HG03064 (cell line): ENCODE results near the gene RAB20.
"Not testable (repeated sequence)": the region's sequence is repeated elsewhere in the genome, so short reads cannot be mapped to it uniquely, and the experiment has no call there.

Source experiments
- ATAC-seq: cut with Tn5 transposase; IDR thresholded peaks from one replicate; pipeline ENCODE4 v1.9.1; 2021; ENCODE audit warnings: low read depth; ENCODE audit not compliant: unreplicated experiment

RAB20 gene

GRCh38 chr13:110512198-110512740 lies 49.3 kb downstream of the RAB20 start:
- ATAC-seq, result no peak

- no peak for ATAC-seq
Measured at GRCh38 chr13:110511509-110512181, 49.9 kb downstream of the RAB20 start.

- ATAC-seq, result no peak
Measured at GRCh38 chr13:110509971-110510786, 51.3 kb downstream of the RAB20 start.

GRCh38 chr13:110509478-110509926 lies 52.0 kb downstream of the RAB20 start:
- no peak for ATAC-seq

- ATAC-seq, result no peak
Measured at GRCh38 chr13:110507678-110508381, 53.7 kb downstream of the RAB20 start.

- ATAC-seq, result no peak
Measured at GRCh38 chr13:110506859-110507566, 54.5 kb downstream of the RAB20 start.

- no peak for ATAC-seq
Measured at GRCh38 chr13:110506396-110506795, 55.1 kb downstream of the RAB20 start.

- no peak for ATAC-seq
Measured at GRCh38 chr13:110505594-110505993, 55.9 kb downstream of the RAB20 start.

GRCh38 chr13:110503979-110504499 lies 57.5 kb downstream of the RAB20 start:
- ATAC-seq, result no peak

GRCh38 chr13:110503037-110503901 lies 58.3 kb downstream of the RAB20 start:
- no peak for ATAC-seq

GRCh38 chr13:110501188-110501587 lies 60.3 kb downstream of the RAB20 start:
- ATAC-seq, result no peak

GRCh38 chr13:110500341-110500740 lies 61.2 kb downstream of the RAB20 start:
- no peak for ATAC-seq

- no peak for ATAC-seq
Measured at GRCh38 chr13:110499621-110500281, 61.8 kb downstream of the RAB20 start.

- ATAC-seq, result no peak
Measured at GRCh38 chr13:110498765-110499164, 62.8 kb downstream of the RAB20 start.

- no peak for ATAC-seq
Measured at GRCh38 chr13:110498327-110498726, 63.2 kb downstream of the RAB20 start.

- ATAC-seq, result not testable (repeated sequence)
Measured at GRCh38 chr13:110497896-110498295, 63.6 kb downstream of the RAB20 start.

- no peak for ATAC-seq
Measured at GRCh38 chr13:110497003-110497402, 64.5 kb downstream of the RAB20 start.

- no peak for ATAC-seq
Measured at GRCh38 chr13:110496281-110496680, 65.2 kb downstream of the RAB20 start.

GRCh38 chr13:110495881-110496280 lies 65.6 kb downstream of the RAB20 start:
- no peak for ATAC-seq
